ENCODE measurements around the gene THOC2.
A peak's percentile ranks its signal among the peaks of the same experiment; 100 is the strongest.

Gene THOC2

GRCh38 chrX:123610915-123611314 is 121.9 kb downstream of the THOC2 start:
- H3K4me3 ChIP-seq (ENCODE audit: low read depth, low read length): no peak overlapping the region
- DNase-seq (ENCODE audit: low read depth): no peak
- no peak for TF ChIP-seq CTCF (IDR thresholded peaks at IDR 0.05; ENCODE audit: control insufficient read depth, extremely low read depth, insufficient read depth)

GRCh38 chrX:123607806-123608205 is 125.0 kb downstream of the THOC2 start:
- TF ChIP-seq CTCF (IDR thresholded peaks at IDR 0.05; ENCODE audit: control insufficient read depth, extremely low read depth, insufficient read depth): no peak
- DNase-seq (ENCODE audit: low read depth): no peak
- H3K4me3 ChIP-seq (ENCODE audit: low read depth, low read length): no peak overlapping the region

- DNase-seq (ENCODE audit: low read depth): no peak
- H3K4me3 ChIP-seq (ENCODE audit: low read depth, low read length): no peak overlapping the region
- TF ChIP-seq CTCF (IDR thresholded peaks at IDR 0.05; ENCODE audit: control insufficient read depth, extremely low read depth, insufficient read depth): no peak
Observed at GRCh38 chrX:123607270-123607669, 125.6 kb downstream of the THOC2 start.

- no peak for DNase-seq (ENCODE audit: low read depth)
- no peak for TF ChIP-seq CTCF (IDR thresholded peaks at IDR 0.05; ENCODE audit: control insufficient read depth, extremely low read depth, insufficient read depth)
- H3K4me3 ChIP-seq (ENCODE audit: low read depth, low read length): no peak overlapping the region
Observed at GRCh38 chrX:123603491-123603890, 129.4 kb downstream of the THOC2 start.

- no peak overlapping the region for H3K4me3 ChIP-seq (ENCODE audit: low read depth, low read length)
- no peak for DNase-seq (ENCODE audit: low read depth)
- no peak for TF ChIP-seq CTCF (IDR thresholded peaks at IDR 0.05; ENCODE audit: control insufficient read depth, extremely low read depth, insufficient read depth)
Observed at GRCh38 chrX:123601437-123601836, 131.4 kb downstream of the THOC2 start.

- H3K4me3 ChIP-seq (ENCODE audit: low read depth, low read length): no peak overlapping the region
- TF ChIP-seq CTCF (IDR thresholded peaks at IDR 0.05; ENCODE audit: control insufficient read depth, extremely low read depth, insufficient read depth): no peak
- peak; percentile 6 for DNase-seq (ENCODE audit: low read depth)
Observed at GRCh38 chrX:123600181-123600580, 132.7 kb downstream of the THOC2 start.

- DNase-seq (ENCODE audit: low read depth): peak; percentile 37
- H3K4me3 ChIP-seq (ENCODE audit: low read depth, low read length): no peak overlapping the region; the same call in 1 of the 2 replicates
Observed at GRCh38 chrX:123590842-123591486, 141.9 kb downstream of the THOC2 start.

More at GRCh38 chrX:123590842-123591486, 141.9 kb downstream of the THOC2 start:
- TF ChIP-seq CTCF (IDR thresholded peaks at IDR 0.05; ENCODE audit: control insufficient read depth, extremely low read depth, insufficient read depth): no peak

Data from LNCaP clone FGC (cell line).